GM19043 (cell line): ENCODE data around the gene BICC1.

Experiments
- ATAC-seq: cut with Tn5 transposase; IDR thresholded peaks from one replicate; pipeline ENCODE4 v1.9.1; 2021; ENCODE audit warnings: low read depth; ENCODE audit not compliant: unreplicated experiment

Gene BICC1

GRCh38 chr10:58806970-58807628 lies 294.4 kb downstream of the BICC1 start:
- ATAC-seq, result no peak

GRCh38 chr10:58807629-58808022 lies 295.0 kb downstream of the BICC1 start:
- no peak for ATAC-seq

DNA sequence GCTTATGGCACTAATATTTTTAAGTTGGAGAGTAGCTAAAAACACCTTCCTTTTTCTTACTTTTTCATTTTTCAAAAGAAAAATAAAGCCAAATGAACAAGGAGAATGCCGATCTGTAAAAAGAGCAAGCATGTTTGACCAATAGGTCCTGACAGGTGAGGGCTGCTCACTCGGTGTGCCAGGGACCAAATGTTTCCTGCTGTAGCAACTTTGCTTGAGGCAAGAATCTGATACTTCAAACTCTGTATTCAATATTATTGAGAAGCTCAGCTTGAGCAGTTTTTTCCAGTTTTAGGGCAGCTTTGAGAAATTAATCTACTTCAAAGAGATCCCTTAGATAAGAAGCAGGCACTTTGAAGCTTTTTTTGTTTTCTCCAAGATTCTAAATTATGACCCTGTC lies 298.1 kb downstream of the BICC1 start:
- ATAC-seq, result no peak

GRCh38 chr10:58813573-58813972 lies 300.9 kb downstream of the BICC1 start:
- ATAC-seq, result no peak

- ATAC-seq, result no peak
Observed at GRCh38 chr10:58817201-58817846, 304.7 kb downstream of the BICC1 start.

GRCh38 chr10:58818900-58819299 lies 306.2 kb downstream of the BICC1 start:
- ATAC-seq, result no peak

DNA sequence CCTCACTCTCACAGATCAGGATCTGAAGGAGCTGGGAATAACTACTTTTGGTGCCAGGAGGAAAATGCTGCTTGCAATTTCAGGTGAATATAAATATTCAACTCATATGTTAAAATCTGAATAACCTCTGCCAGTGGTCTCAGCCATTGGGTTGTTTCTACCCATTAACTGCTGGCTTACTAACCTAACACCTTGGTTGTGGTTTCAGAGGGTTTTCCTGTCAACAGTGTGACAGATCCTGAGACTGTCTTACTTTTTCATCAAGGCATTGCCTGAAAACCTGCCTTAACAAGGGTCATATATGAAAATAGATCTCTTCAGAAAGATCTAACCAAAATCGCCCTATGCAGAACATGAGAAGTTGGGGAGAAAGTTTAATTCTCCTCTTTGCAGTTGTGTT lies 307.7 kb downstream of the BICC1 start:
- no peak for ATAC-seq

DNA sequence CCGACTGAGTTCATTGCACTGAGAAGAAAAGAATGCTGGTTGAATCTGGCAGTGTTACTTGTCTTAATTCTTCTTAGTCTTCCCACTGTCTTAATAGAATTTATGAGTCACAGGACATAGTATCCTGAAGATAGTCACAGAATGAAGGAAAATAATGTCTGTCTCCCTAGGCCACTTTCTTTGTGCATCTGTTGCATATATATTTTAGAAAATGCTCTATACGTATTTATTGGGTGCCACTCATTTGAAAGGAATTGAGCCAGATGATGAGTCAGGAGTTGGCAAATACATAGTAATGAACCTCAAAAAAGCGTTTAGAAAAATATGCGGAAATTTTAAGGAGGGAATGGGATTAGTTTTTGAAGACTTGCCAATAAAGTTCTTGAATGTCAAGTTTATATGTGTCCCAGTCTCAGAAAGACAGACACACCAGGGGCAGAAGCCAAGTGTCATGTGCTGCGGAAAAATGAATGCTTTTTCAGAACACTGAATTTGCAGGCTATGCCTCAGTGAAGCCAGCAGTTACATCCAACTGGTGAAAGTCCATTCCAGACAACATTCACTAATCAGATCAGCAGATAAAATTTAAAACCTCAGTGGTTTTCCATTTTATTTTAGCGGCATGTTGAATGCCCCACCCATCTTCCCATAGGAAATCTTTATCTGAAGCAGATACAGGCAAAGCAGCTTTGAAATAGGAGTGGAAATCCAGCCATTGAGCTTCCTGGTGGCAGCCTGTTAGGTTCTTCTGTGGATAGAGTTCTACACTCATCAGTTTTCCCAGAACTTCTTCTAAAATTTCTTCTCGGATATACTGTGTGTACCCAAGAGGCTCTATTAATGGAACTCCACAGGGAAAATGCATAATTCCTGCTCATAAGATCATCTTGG lies 308.4 kb downstream of the BICC1 start:
- ATAC-seq, result no peak

- no peak for ATAC-seq
Observed at GRCh38 chr10:58821752-58822056, 309.0 kb downstream of the BICC1 start.

DNA sequence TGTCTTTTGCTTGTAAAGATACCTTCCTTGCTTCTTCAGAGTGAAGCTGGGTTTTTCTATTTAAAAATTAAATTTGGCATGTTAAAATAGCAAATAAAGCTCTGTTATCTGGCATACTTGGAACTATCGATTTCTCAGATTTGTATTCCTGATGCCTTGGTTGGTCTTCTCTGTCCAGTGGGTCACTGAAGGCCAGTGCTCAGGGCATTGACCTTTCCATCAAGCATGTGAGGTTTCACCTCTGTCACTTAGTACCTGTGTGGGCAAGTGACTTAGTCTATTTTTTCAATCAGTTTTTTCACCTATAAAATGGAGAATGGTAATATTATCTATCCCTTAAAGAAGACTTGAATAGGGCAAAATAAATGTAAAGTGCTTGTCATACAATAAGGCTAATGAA lies 311.3 kb downstream of the BICC1 start:
- no peak for ATAC-seq

DNA sequence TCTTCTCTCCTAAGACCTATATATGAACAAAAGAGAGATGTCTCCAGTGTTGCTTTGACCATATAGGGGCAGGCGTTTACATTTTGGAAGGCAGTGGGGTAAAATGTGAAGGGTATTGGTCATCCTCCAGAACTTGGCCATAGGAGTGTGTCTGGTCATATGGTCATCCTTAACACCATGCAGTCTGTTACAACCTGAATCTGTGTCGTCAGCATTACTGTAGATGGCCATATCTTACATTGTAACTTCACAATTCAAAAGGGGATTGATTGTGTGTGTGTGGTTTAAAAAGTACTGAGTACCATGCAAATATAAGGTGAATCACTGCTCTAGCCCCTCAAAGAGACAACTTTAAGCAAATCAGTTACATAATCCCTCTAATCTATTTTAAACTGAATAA lies 311.7 kb downstream of the BICC1 start:
- ATAC-seq, result no peak

GRCh38 chr10:58826694-58827093 lies 314.0 kb downstream of the BICC1 start:
- ATAC-seq, result no peak

DNA sequence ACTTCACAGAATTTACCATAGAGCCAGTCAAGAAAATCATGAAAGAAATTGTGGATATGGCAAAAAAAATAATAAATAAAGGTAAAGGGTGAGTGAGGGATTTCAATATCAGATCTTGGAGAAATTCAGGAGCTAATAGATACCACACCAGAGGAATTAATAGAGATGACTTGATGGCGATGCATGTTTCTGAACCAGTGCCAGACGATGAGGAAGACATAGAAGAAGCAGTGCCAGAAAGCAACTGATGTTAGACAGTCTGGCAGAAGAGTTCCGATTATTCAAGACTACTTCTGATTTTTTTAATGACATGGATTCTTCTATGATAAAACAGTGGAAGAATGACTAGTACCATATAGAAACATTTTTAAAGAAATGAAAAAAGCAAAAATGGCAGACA lies 314.7 kb downstream of the BICC1 start:
- no peak for ATAC-seq

- no peak for ATAC-seq
Observed at GRCh38 chr10:58829839-58830238, 317.2 kb downstream of the BICC1 start.

DNA sequence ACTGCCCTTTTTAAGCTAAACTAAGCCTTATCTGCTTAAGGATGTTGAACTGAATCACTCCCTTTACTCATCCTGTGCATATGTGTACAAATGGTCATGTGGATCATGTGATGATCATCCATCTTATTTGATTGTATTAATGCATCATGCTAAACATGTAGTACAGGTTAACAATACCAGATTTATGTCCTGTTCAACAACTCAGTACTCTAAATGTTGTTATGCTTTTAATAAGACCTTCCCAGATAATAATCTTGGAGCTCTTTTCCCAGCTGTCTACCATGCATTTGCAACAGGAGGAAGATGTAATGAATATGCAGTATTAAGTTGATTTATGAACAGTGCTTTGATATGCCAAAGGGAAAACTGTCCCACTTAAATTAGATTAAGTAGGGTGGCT lies 318.0 kb downstream of the BICC1 start:
- ATAC-seq, result no peak

DNA sequence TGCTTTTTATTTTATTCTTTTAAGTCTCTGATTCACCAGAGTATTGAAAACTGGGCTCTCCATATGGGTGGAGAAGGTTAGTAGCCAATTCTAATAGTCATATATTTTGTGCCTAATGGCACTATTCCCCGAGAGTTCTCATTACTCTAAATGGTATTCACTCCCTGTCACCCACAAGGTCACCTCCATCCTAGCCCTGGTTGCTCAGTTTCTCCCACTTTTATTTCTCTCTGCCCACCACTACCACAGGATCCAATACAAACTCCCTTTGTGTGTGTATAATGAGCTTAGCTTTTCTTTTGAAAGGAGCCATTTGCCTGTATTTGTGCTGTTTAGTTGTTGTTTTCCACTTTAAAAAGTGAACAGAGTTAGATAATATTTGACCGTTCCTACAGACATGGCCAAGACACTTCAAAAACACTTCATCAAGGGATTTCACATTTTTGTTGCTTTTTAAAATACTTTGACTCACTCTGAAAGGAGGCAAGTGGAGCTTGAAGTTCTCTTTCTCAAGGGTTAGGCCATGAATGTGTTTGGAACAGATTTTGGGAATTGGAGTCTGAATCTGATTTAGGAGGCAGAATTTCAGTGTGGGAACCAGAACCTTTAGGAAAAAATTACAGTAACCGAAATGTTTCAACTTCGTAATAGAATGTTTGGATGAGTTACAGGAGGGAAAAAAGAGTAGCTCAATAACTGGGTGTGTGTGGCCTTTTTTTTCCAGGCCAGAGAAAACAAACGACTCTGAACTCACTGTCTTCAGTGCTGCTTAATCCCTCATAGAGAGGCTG lies 321.3 kb downstream of the BICC1 start:
- no peak for ATAC-seq

- ATAC-seq, result no peak
Observed at GRCh38 chr10:58836176-58836700, 323.6 kb downstream of the BICC1 start.

DNA sequence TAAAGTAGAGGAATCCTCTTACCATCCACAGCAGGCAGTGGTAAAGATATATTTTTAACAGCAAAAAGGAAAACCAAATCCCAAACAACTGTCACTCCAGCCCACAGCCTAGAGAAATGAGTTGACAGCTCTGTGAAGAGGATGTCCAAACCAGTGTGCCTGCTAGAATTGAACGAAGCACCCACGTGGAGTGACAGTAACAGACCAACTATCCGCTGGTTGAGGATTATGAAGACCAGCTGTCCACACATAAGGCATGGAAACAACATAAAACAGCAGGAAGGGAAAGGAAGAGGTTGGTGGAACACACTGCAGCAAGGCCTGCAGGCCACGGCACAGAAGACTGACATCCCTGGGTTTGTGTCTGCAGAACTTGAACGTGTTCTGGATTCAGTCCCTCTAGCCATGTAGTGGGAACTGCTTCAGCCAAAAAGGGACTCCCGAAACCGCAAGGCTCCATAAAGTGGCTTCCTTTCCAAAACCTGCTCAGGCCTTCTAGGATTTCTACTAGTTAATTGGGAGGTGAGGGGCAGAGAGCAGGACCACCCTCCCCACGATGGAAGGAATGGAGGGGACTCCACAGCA lies 324.4 kb downstream of the BICC1 start:
- no peak for ATAC-seq

DNA sequence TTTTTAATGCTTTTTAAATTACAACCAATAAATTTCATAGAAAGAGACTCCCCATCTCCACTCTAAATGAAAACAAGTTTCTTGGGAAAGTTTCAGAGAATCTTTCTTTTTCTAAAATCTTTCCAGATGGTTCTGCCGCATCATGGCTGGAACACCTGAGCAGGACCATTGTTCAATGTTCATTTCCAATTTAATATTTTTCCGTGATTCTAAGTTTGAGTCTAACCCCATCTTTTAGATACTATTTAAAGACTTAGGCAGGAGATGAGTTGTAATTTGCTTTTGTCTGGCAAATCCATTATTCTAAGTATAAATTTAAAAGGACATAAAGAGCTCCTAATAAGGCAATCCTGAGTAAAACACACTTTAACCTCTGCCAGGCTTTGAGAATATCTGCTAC lies 325.2 kb downstream of the BICC1 start:
- ATAC-seq, result no peak

- no peak for ATAC-seq
Observed at GRCh38 chr10:58838561-58839208, 326.0 kb downstream of the BICC1 start.
